A549 (cell line): ENCODE data around the gene ANTKMT. TPM values are rescaled to one million over a fixed set of nuclear protein-coding genes. Genes with fewer than 3 reads are reported as not detected.
A peak's percentile ranks its signal among the peaks of the same experiment; 100 is the strongest.

Source experiments
- ATAC-seq, 2 experiments: fragments of 200-7000 bp in 1 of 2; fragments of >200 bp in 1 of 2; cut with Nextera tagmentation in 1 of 2; cut with Tn5 transposase in 1 of 2; 3 replicates each; pipeline versions ENCODE4 v1.8.0 to v1.9.1; 2018 to 2020; ENCODE audit warnings: mild to moderate bottlenecking in 1 of 2, moderate library complexity in 1 of 2
- CTCF ChIA-PET: fragments of 300-600 bp; sonication (Branson Sonifier 250); formaldehyde crosslinking; extraction: SDS; loops from one replicate; lab custom pipeline; 2021; ENCODE audit warnings: antibody characterized with exemption, inconsistent platforms; lab: Yijun Ruan, JAX
- POLR2A ChIA-PET: fragments of 350-600 bp; formaldehyde crosslinking; extraction: SDS; loops from one replicate; lab custom pipeline; 2021; ENCODE audit warnings: antibody characterized with exemption, inconsistent platforms; lab: Yijun Ruan, JAX
- DNase-seq, 2 experiments: peaks; one replicate each; pipeline versions ENCODE4 v3.0.0 to v3.0.0-alpha.2; 2011 to 2016; ENCODE audit warnings: low read depth in 1 of 2, low spot score in 1 of 2
- FAIRE-seq: peaks from 2 replicates; lab custom pipeline; 2011; peaks lifted over from hg19 to GRCh38; lab: Jason Lieb, UNC
- H3K27ac ChIP-seq, 2 experiments: fragments of >200 bp; sonication (Bioruptor Twin); formaldehyde crosslinking; 3 replicates each; pipeline ENCODE4 v1.5.1; 2016 to 2017
- H3K4me1 ChIP-seq: fragments of >200 bp; sonication (Bioruptor Twin); formaldehyde crosslinking; 3 replicates; pipeline ENCODE4 v1.6.1; 2016
- H3K4me2 ChIP-seq: fragments of >200 bp; sonication (Bioruptor Twin); formaldehyde crosslinking; 3 replicates; pipeline ENCODE4 v1.6.1; 2016
- H3K4me3 ChIP-seq: fragments of >200 bp; sonication (Bioruptor Twin); formaldehyde crosslinking; 3 replicates; pipeline ENCODE4 v1.5.1; 2016
- H3K9me3 ChIP-seq: fragments of >200 bp; sonication (Bioruptor Twin); formaldehyde crosslinking; 3 replicates; pipeline ENCODE4 v1.6.1; 2016
- CBX2 ChIP-seq: fragments of 200-600 bp; sonication (generic); IDR thresholded peaks from 2 replicates; pipeline ENCODE4 v1.6.1; 2016; ENCODE audit warnings: low read depth, mild to moderate bottlenecking, borderline replicate concordance
- CBX8 ChIP-seq: fragments of 200-600 bp; sonication (generic); IDR thresholded peaks from 2 replicates; pipeline ENCODE4 v1.6.1; 2016
- CHD4 ChIP-seq: fragments of 200-600 bp; sonication (generic); IDR thresholded peaks from 2 replicates; pipeline ENCODE4 v1.6.1; 2016; ENCODE audit warnings: antibody characterized with exemption, mild to moderate bottlenecking, borderline replicate concordance
- EHMT2 ChIP-seq: fragments of 200-600 bp; sonication (generic); IDR thresholded peaks from 2 replicates; pipeline ENCODE4 v1.6.1; 2016; ENCODE audit warnings: antibody characterized with exemption, low read depth, mild to moderate bottlenecking, moderate library complexity
- EP300 ChIP-seq, 2 experiments: fragments of >200 bp; sonication (Bioruptor Twin); formaldehyde crosslinking; IDR thresholded peaks; 2 replicates in 1 of 2; 3 replicates in 1 of 2; pipeline ENCODE4 v1.6.1; 2016 to 2017
- FOSB ChIP-seq: fragments of 250-450 bp; sonication (Bioruptor Pico); IDR thresholded peaks from 2 replicates; pipeline ENCODE4 v1.5.0; 2020; ENCODE audit warnings: mild to moderate bottlenecking, moderate library complexity
- FOXS1 ChIP-seq: fragments of 250-450 bp; sonication (Bioruptor Pico); IDR thresholded peaks from 2 replicates; pipeline ENCODE4 v1.5.0; 2020; ENCODE audit warnings: mild to moderate bottlenecking, moderate library complexity
- HEYL ChIP-seq: fragments of 250-450 bp; sonication (Bioruptor Pico); IDR thresholded peaks from 2 replicates; pipeline ENCODE4 v1.8.0; 2021; ENCODE audit warnings: mild to moderate bottlenecking, moderate library complexity
- HOXB13 ChIP-seq: fragments of 250-450 bp; sonication (Bioruptor Pico); IDR thresholded peaks from 2 replicates; pipeline ENCODE4 v1.5.0; 2020; ENCODE audit warnings: low read depth, mild to moderate bottlenecking, moderate library complexity
- KDM1A ChIP-seq: fragments of 200-600 bp; sonication (generic); IDR thresholded peaks from 2 replicates; pipeline ENCODE4 v1.6.1; 2016; ENCODE audit warnings: low read depth, mild to moderate bottlenecking
- MYC ChIP-seq: IDR thresholded peaks from 2 replicates; pipeline ENCODE4 v1.6.1; 2012; ENCODE audit warnings: mild to moderate bottlenecking, inconsistent platforms, low read length, improper control_type of control experiment, borderline replicate concordance
- NR3C1 ChIP-seq: fragments of >200 bp; sonication (Bioruptor Twin); formaldehyde crosslinking; IDR thresholded peaks from 3 replicates; pipeline ENCODE4 v1.6.1; 2017
- PHF8 ChIP-seq: fragments of 200-600 bp; sonication (generic); IDR thresholded peaks from 2 replicates; pipeline ENCODE4 v1.6.1; 2016; ENCODE audit warnings: low read depth, mild to moderate bottlenecking, antibody characterized with exemption, moderate library complexity, borderline replicate concordance
- RCOR1 ChIP-seq: fragments of 150-350 bp; IDR thresholded peaks from 2 replicates; pipeline ENCODE4 v1.6.1; 2014; ENCODE audit warnings: antibody characterized with exemption, low read length, low read depth
- RFX5 ChIP-seq: fragments of 450-650 bp; IDR thresholded peaks from 2 replicates; pipeline ENCODE4 v1.7.1; 2014; ENCODE audit warnings: antibody characterized with exemption, mild to moderate bottlenecking, moderate library complexity
- SREBF2 ChIP-seq: fragments of 450-650 bp; IDR thresholded peaks from 2 replicates; pipeline ENCODE4 v1.6.1; 2014; ENCODE audit warnings: mild to moderate bottlenecking, moderate library complexity
- ZFP36 ChIP-seq: fragments of 450-650 bp; IDR thresholded peaks from 2 replicates; pipeline ENCODE4 v1.6.1; 2014; ENCODE audit warnings: borderline replicate concordance; ENCODE audit not compliant: partially characterized antibody
- WGBS: methylation state at CpG from one replicate; pipeline ENCODE4 v1.1.6; 2017; ENCODE audit errors: missing lambda C conversion rate; 5-methylcytosine and 5-hydroxymethylcytosine counted together
- polyA plus RNA-seq, 4 experiments: library from polyadenylated mRNA; depleted of rRNA in 3 of 4; stranded (reverse); fragments of >200 nt; fragmentation: RNase III in 1 of 4; extraction: RNeasy Plus Mini Kit Qiagen cat#74134 plus additional on column Dnase treatment in 1 of 4; gene quantifications; 2 replicates in 3 of 4; 3 replicates in 1 of 4; pipeline ENCODE4 v1.2.3, GENCODE V29; 2011 to 2017
- TF ChIP-seq, protein P1 (sequence below): fragments of 250-450 bp; sonication (Bioruptor Pico); IDR thresholded peaks from 2 replicates; pipeline ENCODE4 v1.5.0; 2021; ENCODE audit warnings: mild to moderate bottlenecking, moderate library complexity, borderline replicate concordance
- TF ChIP-seq, protein P2 (sequence below): IDR thresholded peaks from 2 replicates; pipeline ENCODE4 v1.6.1; 2012
- TF ChIP-seq, protein P3 (sequence below): IDR thresholded peaks from 2 replicates; pipeline ENCODE4 v1.6.1; 2012
- TF ChIP-seq, protein P4 (sequence below): fragments of 150-350 bp; IDR thresholded peaks from 2 replicates; pipeline ENCODE4 v1.6.1; 2014; ENCODE audit warnings: low read depth, mild to moderate bottlenecking, low read length

Gene ANTKMT
- polyA plus RNA-seq, 2 of the 4 experiments (the other 2 are of a cell fraction) = 11.9 to 55.8 TPM

DNA sequence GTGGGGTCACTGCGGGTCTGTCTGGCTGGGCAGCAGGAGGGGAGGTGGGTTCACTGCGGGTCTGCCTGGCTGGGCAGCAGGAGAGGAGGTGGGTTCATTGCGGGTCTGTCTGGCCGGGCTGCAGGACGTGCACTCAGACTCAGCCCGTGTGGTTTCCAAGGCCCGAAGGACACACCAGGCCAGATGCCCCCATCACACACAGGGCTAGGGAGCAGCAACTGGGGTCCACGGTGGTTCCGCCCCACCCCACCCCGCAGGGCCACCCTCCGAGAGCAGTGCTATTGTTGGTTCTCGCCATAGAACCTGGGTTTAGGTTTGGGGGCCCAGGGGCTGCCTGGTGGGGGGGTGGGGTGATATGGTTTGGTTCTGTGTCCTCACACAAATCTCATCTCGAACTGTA is 25.7 kb downstream of the ANTKMT start (continued):
- no peak for TF ChIP-seq EHMT2
- TF ChIP-seq CBX2 = no peak
- no peak for TF ChIP-seq NR3C1
- TF ChIP-seq KDM1A = no peak
- TF ChIP-seq HOXB13 = no peak
- no peak for TF ChIP-seq FOSB
- TF ChIP-seq HEYL (CRISPR knock-in tag) = no peak
- no peak for TF ChIP-seq RFX5

DNA sequence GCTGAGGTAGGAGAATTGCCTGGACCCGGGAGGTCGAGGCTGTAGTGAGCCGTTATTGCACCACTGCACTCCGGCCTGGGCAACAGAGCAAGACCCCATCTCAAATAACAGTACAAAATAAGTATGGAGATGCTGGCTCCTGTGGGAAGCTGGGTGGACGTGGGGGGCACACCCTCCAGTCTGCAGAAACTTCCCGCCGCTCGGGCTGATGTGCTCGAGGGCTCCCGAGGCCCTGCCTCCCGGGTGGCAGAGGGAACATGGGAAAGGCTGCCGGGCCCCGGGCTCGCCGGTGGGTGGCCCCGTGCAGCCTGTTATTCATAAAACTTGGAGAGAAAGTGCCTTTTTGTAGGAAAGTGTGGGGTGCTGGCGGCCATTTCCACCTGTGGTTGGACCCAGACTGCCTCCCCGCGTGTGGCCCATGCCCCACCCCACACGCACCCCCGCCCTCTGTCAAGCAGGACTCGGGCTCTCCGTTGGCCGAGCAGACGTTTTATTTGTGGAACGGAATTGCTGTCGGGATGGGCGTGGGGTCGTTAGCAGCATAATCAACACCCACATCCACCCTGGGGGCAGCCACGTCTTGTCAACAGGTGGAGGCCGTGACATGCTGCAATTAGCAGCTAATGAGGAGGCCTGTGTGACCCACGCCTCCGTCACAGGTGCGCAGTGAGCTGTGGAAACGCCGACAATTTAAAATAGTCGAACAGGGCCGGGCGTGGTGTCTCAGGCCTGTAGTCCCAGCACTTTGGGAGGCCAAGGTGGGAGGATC is 27.2 kb downstream of the ANTKMT start:
- WGBS = 82% methylated on average over 38 of the region's 39 CpGs
- no peak overlapping the region for H3K4me3 ChIP-seq
- no peak for ATAC-seq
- FAIRE-seq = no peak
- H3K4me1 ChIP-seq = no peaks in the 10 kb centered on the region
- no peak for DNase-seq
- CTCF ChIA-PET = interaction anchor here (1.0 to 6.0 kb wide), 10 partner anchors 11 to 307 kb away, joined by 3 to 63 read pairs (median 5); no protein-coding TSS in a partner anchor
- no peak overlapping the region for H3K27ac ChIP-seq
- POLR2A ChIA-PET = no interaction called here
- TF ChIP-seq CBX8 (no peak), PHF8 (no peak), EHMT2 (no peak), SREBF2 (no peak), CHD4 (no peak)
- TF ChIP-seq, protein P1, sequence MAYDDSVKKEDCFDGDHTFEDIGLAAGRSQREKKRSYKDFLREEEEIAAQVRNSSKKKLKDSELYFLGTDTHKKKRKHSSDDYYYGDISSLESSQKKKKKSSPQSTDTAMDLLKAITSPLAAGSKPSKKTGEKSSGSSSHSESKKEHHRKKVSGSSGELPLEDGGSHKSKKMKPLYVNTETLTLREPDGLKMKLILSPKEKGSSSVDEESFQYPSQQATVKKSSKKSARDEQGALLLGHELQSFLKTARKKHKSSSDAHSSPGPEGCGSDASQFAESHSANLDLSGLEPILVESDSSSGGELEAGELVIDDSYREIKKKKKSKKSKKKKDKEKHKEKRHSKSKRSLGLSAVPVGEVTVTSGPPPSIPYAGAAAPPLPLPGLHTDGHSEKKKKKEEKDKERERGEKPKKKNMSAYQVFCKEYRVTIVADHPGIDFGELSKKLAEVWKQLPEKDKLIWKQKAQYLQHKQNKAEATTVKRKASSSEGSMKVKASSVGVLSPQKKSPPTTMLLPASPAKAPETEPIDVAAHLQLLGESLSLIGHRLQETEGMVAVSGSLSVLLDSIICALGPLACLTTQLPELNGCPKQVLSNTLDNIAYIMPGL (CRISPR knock-in tag) = no peak
- TF ChIP-seq, protein P2, sequence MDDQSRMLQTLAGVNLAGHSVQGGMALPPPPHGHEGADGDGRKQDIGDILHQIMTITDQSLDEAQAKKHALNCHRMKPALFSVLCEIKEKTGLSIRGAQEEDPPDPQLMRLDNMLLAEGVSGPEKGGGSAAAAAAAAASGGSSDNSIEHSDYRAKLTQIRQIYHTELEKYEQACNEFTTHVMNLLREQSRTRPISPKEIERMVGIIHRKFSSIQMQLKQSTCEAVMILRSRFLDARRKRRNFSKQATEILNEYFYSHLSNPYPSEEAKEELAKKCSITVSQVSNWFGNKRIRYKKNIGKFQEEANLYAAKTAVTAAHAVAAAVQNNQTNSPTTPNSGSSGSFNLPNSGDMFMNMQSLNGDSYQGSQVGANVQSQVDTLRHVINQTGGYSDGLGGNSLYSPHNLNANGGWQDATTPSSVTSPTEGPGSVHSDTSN = no peak
- TF ChIP-seq, all 56 proteins: peak for 0
- Histone ChIP-seq H3K4me2 (no peak overlapping the region), H3K9me3 (no peaks in the 10 kb centered on the region)

DNA sequence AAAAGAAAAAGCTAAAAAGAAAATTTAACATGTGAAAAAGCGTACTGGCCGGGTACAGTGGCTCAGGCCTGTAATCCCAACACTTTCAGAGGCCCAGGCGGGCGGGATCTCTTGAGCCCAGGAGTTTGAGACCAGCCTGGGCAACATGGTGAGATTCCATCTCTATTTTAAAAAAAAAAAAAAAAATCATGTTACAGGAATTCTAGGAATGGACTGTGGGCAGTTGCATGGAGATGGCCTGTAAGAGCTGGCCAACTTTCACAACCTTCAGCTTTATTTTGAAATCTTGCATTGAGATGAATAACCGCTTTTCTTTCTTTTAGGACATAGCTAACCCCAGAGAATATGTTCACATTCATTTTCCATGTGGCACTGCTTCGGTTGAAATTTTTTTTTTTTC is 28.1 kb downstream of the ANTKMT start:
- no peaks in the 10 kb centered on the region for H3K9me3 ChIP-seq
- ChIA-PET POLR2A (interaction anchor here (0.7 to 1.0 kb wide), 3 partner anchors 15 to 39 kb away, joined by 3 to 4 read pairs (median 3); partner anchors contain the start of genes ANTKMT, CHTF18 and RPUSD1), CTCF (interaction anchor here (0.6 to 6.0 kb wide), 12 partner anchors 8 to 1733 kb away, joined by 3 to 63 read pairs (median 5); partner anchors contain the start of genes CIAO3 and MSLN)
- FAIRE-seq (no peak), DNase-seq (no peak), ATAC-seq (peak in 1 of 2 experiments; percentile 35; a peak in 2 of 6 replicates)
- no peaks in the 10 kb centered on the region for H3K4me1 ChIP-seq
- H3K4me2 ChIP-seq = no peak overlapping the region
- H3K27ac ChIP-seq = no peak overlapping the region
- TF ChIP-seq EP300 (IDR thresholded peaks at IDR 0.05) (no peak), FOSB (no peak), FOXS1 (no peak), EHMT2 (no peak), RCOR1 (no peak), NR3C1 (no peak), ZFP36 (no peak), MYC (no peak)
- TF ChIP-seq, protein P3, sequence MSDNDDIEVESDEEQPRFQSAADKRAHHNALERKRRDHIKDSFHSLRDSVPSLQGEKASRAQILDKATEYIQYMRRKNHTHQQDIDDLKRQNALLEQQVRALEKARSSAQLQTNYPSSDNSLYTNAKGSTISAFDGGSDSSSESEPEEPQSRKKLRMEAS = no peak
- TF ChIP-seq, protein P4, sequence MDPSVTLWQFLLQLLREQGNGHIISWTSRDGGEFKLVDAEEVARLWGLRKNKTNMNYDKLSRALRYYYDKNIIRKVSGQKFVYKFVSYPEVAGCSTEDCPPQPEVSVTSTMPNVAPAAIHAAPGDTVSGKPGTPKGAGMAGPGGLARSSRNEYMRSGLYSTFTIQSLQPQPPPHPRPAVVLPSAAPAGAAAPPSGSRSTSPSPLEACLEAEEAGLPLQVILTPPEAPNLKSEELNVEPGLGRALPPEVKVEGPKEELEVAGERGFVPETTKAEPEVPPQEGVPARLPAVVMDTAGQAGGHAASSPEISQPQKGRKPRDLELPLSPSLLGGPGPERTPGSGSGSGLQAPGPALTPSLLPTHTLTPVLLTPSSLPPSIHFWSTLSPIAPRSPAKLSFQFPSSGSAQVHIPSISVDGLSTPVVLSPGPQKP = no peak
- TF ChIP-seq, protein P2 = no peak
- H3K4me3 ChIP-seq = no peak overlapping the region
- WGBS = 80% methylated on average over 6 of the region's 6 CpGs
